ENCODE measurements around the gene LYRM4.

The LYRM4 gene

DNA sequence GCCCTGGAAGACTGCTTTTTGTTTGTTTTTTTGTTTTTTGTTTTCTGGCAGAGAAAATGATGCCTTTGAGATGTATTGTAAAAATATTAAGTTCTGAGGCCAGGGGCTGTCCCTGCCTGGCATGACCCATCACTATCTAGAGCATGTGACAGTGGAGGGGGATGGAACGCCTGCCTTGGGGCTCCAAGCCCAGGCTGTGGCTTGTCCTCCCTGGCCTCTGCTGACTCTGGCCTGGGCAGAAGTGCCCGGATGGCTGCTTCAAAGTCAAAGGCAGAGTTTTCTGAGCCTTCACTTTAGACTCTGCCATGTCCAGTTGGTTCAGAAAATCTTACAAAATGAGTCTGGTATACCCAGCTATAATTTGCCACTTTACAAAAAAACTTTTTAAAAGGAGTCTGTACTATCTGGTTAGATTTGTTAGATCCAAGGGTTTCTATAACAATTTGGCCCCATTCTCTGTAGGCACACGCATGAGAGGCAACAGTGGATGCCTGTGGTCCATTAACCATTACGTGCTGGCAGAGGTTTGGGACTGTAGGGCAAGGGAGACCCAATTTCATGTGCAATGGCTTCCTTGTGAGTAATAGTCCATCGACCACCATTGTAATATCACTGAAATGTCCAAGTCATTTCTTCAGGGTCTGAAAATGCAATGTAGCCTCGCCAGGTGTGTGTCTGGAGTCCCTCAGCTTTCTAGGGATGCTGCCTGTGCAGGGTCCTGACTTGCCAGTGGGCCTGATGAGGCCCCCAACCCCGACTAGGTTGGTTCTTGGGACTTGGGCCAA lies 167.3 kb downstream of the LYRM4 start:
- DNase-seq (ENCODE audit: low spot score): no peak

DNA sequence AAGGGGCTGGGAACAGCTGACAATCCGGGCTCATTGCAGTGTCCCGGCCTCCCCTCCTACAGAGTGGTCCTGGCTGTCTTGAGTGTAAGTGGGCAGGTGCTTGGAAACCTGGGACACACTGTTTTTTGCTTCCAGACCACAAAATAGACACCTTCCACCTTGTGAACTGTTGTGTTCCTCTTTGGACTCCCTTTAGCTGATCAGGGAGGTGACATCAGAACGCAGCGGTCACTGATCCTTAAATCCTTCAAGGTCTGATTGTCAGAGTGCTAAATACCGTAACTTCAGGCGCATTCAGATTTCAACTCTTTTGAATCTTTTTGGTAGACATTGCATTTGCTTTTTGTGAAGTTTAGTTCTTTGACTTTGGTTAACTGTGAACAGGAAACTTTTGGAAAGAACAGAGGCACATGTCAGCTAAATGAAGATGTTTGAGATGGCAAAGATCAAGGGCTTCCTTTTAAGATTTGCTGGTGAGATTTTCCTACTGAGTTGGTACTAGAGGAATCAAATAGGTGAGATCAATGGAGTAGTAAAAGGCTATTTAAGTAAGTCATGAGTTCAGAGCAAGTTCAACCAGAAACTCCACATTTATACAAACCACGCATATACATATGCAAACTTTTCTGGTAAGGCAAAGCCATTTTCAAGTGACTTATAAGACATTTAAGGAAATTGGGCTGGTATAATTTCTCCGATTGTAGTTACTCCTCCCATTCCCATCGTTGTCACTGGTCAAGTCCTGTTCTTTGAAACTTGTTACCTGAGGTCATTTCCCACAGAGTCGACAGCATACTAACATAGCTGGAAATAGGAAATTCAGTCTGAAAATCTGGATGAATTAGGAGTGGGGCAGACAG lies 169.3 kb downstream of the LYRM4 start:
- no peak for DNase-seq (ENCODE audit: low spot score)

GRCh38 chr6:5090603-5091002 lies 170.1 kb downstream of the LYRM4 start:
- no peak for DNase-seq (ENCODE audit: low spot score)

- DNase-seq (ENCODE audit: low spot score): no peak
These were observed 171.0 kb downstream of the LYRM4 start for GRCh38 chr6:5089481-5090438.

DNA sequence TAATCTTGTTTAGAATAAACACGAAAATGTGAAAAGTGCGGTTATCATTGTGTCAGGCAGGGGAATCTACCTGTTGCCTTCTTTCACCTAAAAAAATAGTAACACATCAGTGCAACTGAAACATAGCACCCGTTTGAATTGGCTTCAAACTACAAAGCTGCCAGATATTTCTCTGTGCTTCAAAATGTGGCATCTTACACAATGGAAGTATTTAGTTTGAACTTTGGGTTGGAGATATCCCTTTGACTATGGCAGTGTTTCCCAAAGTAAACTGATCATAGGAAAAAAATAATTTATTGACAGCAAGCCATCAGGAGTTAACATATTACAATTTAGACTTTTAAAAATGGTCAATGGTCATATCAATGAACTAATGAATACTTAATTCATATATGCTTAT lies 172.0 kb downstream of the LYRM4 start:
- DNase-seq (ENCODE audit: low spot score): no peak

DNA sequence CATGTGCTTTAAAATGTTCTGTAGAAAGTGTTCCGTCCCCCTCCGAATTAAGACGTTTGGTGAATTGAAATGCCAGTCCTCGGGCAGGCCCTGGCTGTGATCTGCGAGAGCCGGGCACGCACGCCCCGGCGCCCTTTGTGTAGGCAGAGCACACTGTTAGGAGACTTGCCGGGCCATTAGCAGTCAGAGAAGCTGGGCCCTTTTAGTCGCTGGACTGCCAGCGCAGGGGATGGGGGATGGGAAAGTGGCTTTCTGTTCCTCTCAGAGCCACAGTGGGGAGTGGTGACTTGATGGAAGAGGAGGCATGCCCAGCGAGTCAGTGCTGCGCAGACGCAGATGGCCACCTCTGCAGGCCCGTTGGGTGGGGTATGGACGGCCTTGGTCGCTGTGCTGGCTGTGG lies 173.4 kb downstream of the LYRM4 start:
- DNase-seq (ENCODE audit: low spot score): no peak

- no peak for DNase-seq (ENCODE audit: low spot score)
These were observed 174.4 kb downstream of the LYRM4 start for GRCh38 chr6:5086294-5086890.

GRCh38 chr6:5085648-5086293 lies 175.0 kb downstream of the LYRM4 start:
- peak; percentile 53 for DNase-seq (ENCODE audit: low spot score)

GRCh38 chr6:5084781-5085647 lies 175.7 kb downstream of the LYRM4 start, which contains the start of gene PPP1R3G:
Gene PPP1R3G, plus strand, starts transcription at chr6:5085341. Its CDS starts 145 bp downstream, at chr6:5085486.
- DNase-seq (ENCODE audit: low spot score): peak; percentile 63

- DNase-seq (ENCODE audit: low spot score): peak; percentile 51
These were observed 176.4 kb downstream of the LYRM4 start for GRCh38 chr6:5084360-5084780.

DNA sequence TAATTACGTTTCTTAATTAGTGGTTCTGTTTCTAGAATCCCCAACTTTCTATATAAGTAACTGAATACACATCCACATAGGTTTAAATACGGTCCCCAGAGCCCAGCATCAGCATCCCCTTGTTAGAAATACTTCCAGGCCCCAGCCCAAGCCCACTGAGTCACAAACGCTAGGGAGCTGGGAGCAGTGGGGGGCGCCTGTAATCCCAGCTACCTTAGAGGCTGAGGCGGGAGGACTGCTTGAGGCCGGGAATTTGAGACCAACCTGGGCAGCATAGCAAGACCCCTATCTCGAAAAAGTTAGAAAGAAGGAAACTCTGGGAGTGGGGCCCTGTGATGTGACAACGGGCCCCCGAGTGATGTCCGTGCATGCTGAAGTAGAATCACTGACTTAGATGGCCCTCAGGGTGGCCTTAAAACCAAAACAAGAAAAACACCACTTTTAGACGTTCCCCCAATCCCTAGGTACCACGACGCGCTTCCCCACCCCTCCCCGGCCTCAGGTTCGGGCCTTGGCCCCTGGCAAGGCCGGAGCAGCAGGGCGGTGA lies 176.9 kb downstream of the LYRM4 start:
- DNase-seq (ENCODE audit: low spot score): no peak

DNA sequence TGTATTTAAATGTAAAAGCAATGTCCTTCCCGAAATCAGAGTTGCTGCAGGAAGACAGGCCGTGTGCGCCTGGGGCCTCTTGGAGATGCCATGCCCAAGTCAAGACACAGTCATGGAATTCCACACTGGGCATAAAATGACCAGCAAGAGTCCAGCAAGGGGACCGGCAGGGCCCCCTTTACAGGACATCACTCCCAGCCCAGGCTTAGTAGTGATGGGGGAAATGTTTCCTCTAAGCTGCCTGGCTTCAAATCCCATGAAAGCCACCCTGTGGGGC lies 177.5 kb downstream of the LYRM4 start:
- DNase-seq (ENCODE audit: low spot score): no peak

- DNase-seq (ENCODE audit: low spot score): peak; percentile 79
These were observed 178.1 kb downstream of the LYRM4 start for GRCh38 chr6:5082487-5083306.

DNA sequence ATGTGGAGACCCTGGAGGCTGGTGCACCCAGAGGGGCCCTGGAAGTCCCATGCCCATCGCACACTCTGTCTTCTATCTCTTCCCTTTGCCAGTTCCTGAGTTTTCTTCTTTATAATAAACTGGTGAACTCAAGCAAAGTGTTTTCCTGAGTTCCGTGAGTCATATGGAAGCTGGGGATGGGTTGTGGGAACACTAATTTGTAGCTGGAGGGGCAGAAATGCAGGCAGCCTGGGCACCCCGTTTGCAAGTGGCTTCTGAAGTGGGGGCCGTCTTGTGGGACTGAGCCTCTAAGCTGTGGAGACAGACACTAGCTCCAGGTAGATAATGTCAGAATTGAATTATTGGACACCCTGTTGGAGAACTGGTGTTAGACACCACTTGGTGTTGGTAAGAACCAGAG lies 178.8 kb downstream of the LYRM4 start:
- peak; percentile 22 for DNase-seq (ENCODE audit: low spot score)

- no peak for DNase-seq (ENCODE audit: low spot score)
These were observed 179.6 kb downstream of the LYRM4 start for GRCh38 chr6:5081182-5081581.

- no peak for DNase-seq (ENCODE audit: low spot score)
These were observed 180.2 kb downstream of the LYRM4 start for GRCh38 chr6:5080574-5080973.

DNA sequence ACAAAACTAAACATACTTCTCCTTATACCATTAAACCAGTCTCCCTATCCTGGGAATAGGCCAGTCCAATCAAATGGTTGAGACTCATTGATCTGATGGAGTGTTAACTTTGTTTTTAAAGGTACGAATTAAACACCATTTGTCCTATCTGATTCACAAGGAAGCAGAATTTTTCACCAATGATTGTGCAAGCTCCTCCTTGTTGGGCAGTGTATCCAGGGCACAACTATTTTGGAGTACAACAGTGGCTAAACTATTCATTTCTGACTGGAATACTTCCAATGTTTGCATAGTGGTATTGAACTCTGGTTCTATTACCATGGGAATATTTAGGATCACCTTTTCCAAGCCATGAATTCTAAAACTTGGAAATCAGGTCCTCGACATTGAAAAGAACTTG lies 181.1 kb downstream of the LYRM4 start:
- no peak for DNase-seq (ENCODE audit: low spot score)

DNA sequence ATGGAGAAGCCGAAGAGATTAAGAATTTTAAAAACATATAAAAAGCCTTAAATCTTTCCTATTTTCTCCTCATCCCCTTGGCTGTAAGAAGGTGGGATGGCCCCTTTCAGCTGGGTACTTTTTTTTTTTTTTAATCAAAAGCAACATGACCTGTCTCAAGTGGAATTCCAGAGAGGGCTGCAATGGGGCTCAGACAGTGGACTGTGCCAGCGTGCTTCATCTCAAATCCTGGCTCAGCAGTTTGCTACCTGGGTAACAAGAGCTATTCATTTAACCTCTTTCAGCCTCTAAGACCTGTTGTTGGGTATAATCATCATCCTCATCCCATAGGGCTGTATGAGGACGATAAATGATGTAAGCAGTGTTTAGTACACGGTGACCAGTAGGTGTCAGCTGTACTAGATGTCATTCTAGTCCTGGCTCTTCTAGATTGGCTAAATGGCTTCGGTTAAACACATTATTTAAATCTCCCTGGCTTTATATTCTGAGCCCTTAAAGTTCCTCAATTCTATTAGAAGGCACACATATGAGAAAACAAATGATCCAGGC lies 182.6 kb downstream of the LYRM4 start:
- no peak for DNase-seq (ENCODE audit: low spot score)

DNA sequence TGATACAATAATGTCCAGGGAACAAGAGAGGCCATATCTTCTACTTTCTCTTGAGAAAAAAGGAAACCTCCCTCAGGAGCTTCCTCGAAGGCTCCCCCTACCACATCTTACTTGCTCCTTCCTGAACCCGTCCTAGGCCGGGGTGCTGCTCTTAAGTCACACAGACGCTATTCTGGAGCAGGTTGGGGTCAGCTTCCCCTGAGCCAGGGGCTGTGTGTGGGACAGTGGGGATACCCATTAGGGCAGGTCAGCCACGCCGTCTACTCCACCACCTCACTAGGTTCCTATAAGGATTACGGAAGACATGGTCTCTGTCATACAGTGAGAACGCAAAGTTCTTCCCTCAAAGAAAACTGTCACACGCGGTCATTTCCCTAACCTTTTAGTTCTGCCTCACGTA lies 183.8 kb downstream of the LYRM4 start:
- no peak for DNase-seq (ENCODE audit: low spot score)

All from AG08396 (cell line).